OCI-LY1 (cell line): ENCODE results near the gene PILRA.
A peak's percentile ranks its signal among the peaks of the same experiment; 100 is the strongest.

Experiments
- H2AFZ ChIP-seq: fragments of 200-600 bp; sonication (generic), shearing (Covaris generic); 2 replicates; pipeline ENCODE4 v1.6.0; 2014; ENCODE audit warnings: antibody characterized with exemption, mild to moderate bottlenecking, low read length
- H3F3A ChIP-seq: fragments of 200-600 bp; sonication (generic), shearing (Covaris generic); 2 replicates; pipeline ENCODE4 v1.6.0; 2014; ENCODE audit warnings: mild to moderate bottlenecking, antibody characterized with exemption, low read length, moderate library complexity; ENCODE audit not compliant: insufficient read depth
- H3K27ac ChIP-seq: fragments of 200-600 bp; sonication (generic); 2 replicates; pipeline ENCODE4 v1.5.1; 2014; ENCODE audit warnings: low read length, mixed run types, mild to moderate bottlenecking, low read depth; ENCODE audit not compliant: poor library complexity, severe bottlenecking
- H3K27me3 ChIP-seq: fragments of 200-600 bp; sonication (generic); 2 replicates; pipeline ENCODE4 v1.6.0; 2014; ENCODE audit warnings: antibody characterized with exemption, mild to moderate bottlenecking, low read length, moderate library complexity; ENCODE audit not compliant: insufficient read depth
- H3K36me3 ChIP-seq: fragments of 200-600 bp; sonication (generic); 2 replicates; pipeline ENCODE4 v1.6.1; 2014; ENCODE audit warnings: mild to moderate bottlenecking, antibody characterized with exemption, low read length, moderate library complexity, mixed read lengths; ENCODE audit not compliant: insufficient read depth
- H3K4me1 ChIP-seq: fragments of 200-600 bp; sonication (generic); 2 replicates; pipeline ENCODE4 v1.5.1; 2014; ENCODE audit warnings: mild to moderate bottlenecking, low read length, moderate library complexity; ENCODE audit not compliant: insufficient read depth, severe bottlenecking
- H3K4me2 ChIP-seq: fragments of 200-600 bp; sonication (generic), shearing (Covaris generic); 2 replicates; pipeline ENCODE4 v1.6.1; 2014; ENCODE audit warnings: low read length
- H3K4me3 ChIP-seq: fragments of 200-600 bp; sonication (generic); 2 replicates; pipeline ENCODE4 v1.5.1; 2014; ENCODE audit warnings: low read length, low read depth, mild to moderate bottlenecking, mixed read lengths; ENCODE audit not compliant: poor library complexity, severe bottlenecking
- H3K79me2 ChIP-seq: fragments of 200-600 bp; shearing (Covaris generic); 2 replicates; pipeline ENCODE4 v1.6.1; 2016; ENCODE audit warnings: mixed run types, low read length, mixed read lengths; ENCODE audit not compliant: insufficient read depth
- H3K9ac ChIP-seq: fragments of 200-600 bp; sonication (generic), shearing (Covaris generic); 2 replicates; pipeline ENCODE4 v1.6.1; 2014; ENCODE audit warnings: mild to moderate bottlenecking, low read length, mixed read lengths
- H3K9me2 ChIP-seq: fragments of 200-600 bp; sonication (generic), shearing (Covaris generic); 2 replicates; pipeline ENCODE4 v1.6.1; 2014; ENCODE audit warnings: low read depth, mild to moderate bottlenecking, low read length, mixed read lengths
- H3K9me3 ChIP-seq: fragments of 200-600 bp; shearing (Covaris generic); 2 replicates; pipeline ENCODE4 v1.6.1; 2014; ENCODE audit warnings: low read length, mixed read lengths
- H4K20me1 ChIP-seq: fragments of 200-600 bp; sonication (generic), shearing (Covaris generic); 2 replicates; pipeline ENCODE4 v1.6.0; 2016; ENCODE audit warnings: mild to moderate bottlenecking, low read length; ENCODE audit not compliant: insufficient read depth
- CTCF ChIP-seq: fragments of 200-600 bp; sonication (generic), shearing (Covaris generic); IDR thresholded peaks from 2 replicates; pipeline ENCODE4 v1.5.1; 2017; ENCODE audit warnings: mild to moderate bottlenecking, antibody characterized with exemption, low read length, moderate library complexity, mixed read lengths
- EZH2 ChIP-seq: fragments of 200-600 bp; sonication (generic), shearing (Covaris generic); IDR thresholded peaks from 2 replicates; pipeline ENCODE4 v1.8.0; 2017; ENCODE audit warnings: borderline replicate concordance, mixed run types, mild to moderate bottlenecking, antibody characterized with exemption, low read length, moderate library complexity, mixed read lengths

PILRA gene

DNA sequence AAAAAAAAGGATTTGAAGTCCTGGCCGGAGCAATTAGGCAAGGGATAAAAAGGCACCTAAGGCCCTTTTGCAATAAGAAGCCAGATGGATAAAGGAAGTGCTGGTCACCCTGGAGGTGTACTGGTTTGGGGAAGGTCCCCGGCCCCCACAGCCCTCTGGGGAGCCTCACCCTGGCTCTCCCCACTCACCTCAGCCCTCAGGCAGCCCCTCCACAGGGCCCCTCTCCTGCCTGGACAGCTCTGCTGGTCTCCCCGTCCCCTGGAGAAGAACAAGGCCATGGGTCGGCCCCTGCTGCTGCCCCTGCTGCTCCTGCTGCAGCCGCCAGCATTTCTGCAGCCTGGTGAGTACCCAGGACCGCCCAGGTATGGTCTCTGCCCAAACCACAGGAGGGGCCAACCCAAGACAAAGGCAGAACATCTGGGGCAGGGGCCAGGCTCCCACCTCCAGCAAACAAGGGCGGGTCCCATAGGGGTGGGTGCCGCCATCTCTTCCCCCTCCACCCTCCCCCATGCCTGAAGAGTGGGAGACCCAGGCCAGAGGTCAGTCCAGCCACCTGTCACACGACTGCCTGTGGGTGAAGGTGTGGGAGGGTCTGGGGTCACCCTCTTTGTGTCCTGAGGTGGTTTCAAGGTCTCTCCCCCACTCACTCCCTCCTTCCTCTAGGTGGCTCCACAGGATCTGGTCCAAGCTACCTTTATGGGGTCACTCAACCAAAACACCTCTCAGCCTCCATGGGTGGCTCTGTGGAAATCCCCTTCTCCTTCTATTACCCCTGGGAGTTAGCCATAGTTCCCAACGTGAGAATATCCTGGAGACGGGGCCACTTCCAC lies 15.0 kb upstream of the PILRA start, which contains the start of gene PILRB:
Gene PILRB (plus strand): TSS at position 91 of the 830 bp plus-strand sequence. CDS start 186 bp downstream, at position 277.
- no peak within 1 kb of the TSS for H3K4me2 ChIP-seq
- H3K9me2 ChIP-seq, result no peaks in the 10 kb centered on the region
- H3F3A ChIP-seq, result no peaks in the 10 kb centered on the region
- TF ChIP-seq EZH2 (no peak), CTCF (peak; percentile 34; the same call in 1 of the 2 replicates)
- H3K27ac ChIP-seq, result no peak within 1 kb of the TSS
- H3K79me2 ChIP-seq, result no peaks in the 10 kb centered on the region
- H3K4me3 ChIP-seq, result no peak within 1 kb of the TSS
- H3K4me1 ChIP-seq, result no peaks in the 10 kb centered on the region
- no peaks in the 10 kb centered on the region for H4K20me1 ChIP-seq
- H3K36me3 ChIP-seq, result peaks cover 100% of the 10 kb centered on the region
- H3K27me3 ChIP-seq, result no peaks in the 10 kb centered on the region
- H2AFZ ChIP-seq, result no peak within 1 kb of the TSS
- no peak within 1 kb of the TSS for H3K9ac ChIP-seq
- H3K9me3 ChIP-seq, result no peaks in the 10 kb centered on the region

DNA sequence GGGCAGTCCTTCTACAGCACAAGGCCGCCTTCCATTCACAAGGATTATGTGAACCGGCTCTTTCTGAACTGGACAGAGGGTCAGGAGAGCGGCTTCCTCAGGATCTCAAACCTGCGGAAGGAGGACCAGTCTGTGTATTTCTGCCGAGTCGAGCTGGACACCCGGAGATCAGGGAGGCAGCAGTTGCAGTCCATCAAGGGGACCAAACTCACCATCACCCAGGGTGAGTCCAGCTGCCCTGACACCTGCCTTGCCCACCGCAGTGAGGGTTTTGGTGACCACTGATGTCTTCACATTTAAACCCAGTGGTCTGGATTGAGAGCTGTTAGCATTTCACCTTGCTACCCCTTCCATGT lies 14.5 kb upstream of the PILRA start:
- Histone ChIP-seq H3K9me2 (no peaks in the 10 kb centered on the region), H3K4me1 (no peaks in the 10 kb centered on the region), H3K4me2 (no peak overlapping the region), H3K36me3 (peaks cover 100% of the 10 kb centered on the region), H3F3A (no peaks in the 10 kb centered on the region), H3K9ac (no peak overlapping the region), H4K20me1 (no peaks in the 10 kb centered on the region), H3K4me3 (no peak overlapping the region), H3K27me3 (no peaks in the 10 kb centered on the region), H3K9me3 (no peaks in the 10 kb centered on the region), H3K27ac (no peak overlapping the region), H2AFZ (no peak overlapping the region), H3K79me2 (no peaks in the 10 kb centered on the region)
- no peak for TF ChIP-seq EZH2
- TF ChIP-seq CTCF, result no peak

GRCh38 chr7:100360135-100360854 lies 13.0 kb upstream of the PILRA start:
- Histone ChIP-seq H3K4me1 (peaks cover 9% of the 10 kb centered on the region), H3F3A (no peaks in the 10 kb centered on the region), H4K20me1 (no peaks in the 10 kb centered on the region), H3K9ac (no peak overlapping the region), H3K27me3 (no peaks in the 10 kb centered on the region), H3K9me2 (no peaks in the 10 kb centered on the region), H3K36me3 (peaks cover 94% of the 10 kb centered on the region), H3K4me3 (no peak overlapping the region), H2AFZ (no peak overlapping the region), H3K4me2 (no peak overlapping the region), H3K79me2 (no peaks in the 10 kb centered on the region), H3K27ac (no peak overlapping the region), H3K9me3 (no peaks in the 10 kb centered on the region)
- TF ChIP-seq EZH2, result no peak
- TF ChIP-seq CTCF, result no peak
